Activated T-cell treated with anti-CD3 and anti-CD28 coated beads, Interleukin-2, amount 50 U/mL, for 4 hours (primary cell): ENCODE results near the gene WTIP. TPM values are rescaled to one million over a fixed set of nuclear protein-coding genes. Genes with fewer than 3 reads are reported as not detected.

Source experiments
- ATAC-seq, 2 donors: fragments of 200-7000 bp; cut with Tn5 transposase; one replicate each; pipeline ENCODE4 v1.10.0; 2021
- DNase-seq: peaks from one replicate; pipeline ENCODE4 v3.0.0-alpha.2; 2020
- H3K27me3 Mint-ChIP-seq: one replicate; pipeline ENCODE4 v1.8.0; 2021; ENCODE audit warnings: low read depth, mixed read lengths
- H3K36me3 Mint-ChIP-seq: one replicate; pipeline ENCODE4 v1.8.0; 2022; ENCODE audit warnings: mixed read lengths; ENCODE audit not compliant: insufficient read depth
- H3K4me1 Mint-ChIP-seq: one replicate; pipeline ENCODE4 v1.8.0; 2021; ENCODE audit warnings: low read depth, mixed read lengths
- H3K4me3 Mint-ChIP-seq: one replicate; pipeline ENCODE4 v1.8.0; 2021; ENCODE audit warnings: mild to moderate bottlenecking, moderate library complexity, mixed read lengths
- H3K9me3 Mint-ChIP-seq: one replicate; pipeline ENCODE4 v1.8.0; 2021; ENCODE audit warnings: mixed read lengths
- total RNA-seq, 3 donors: library from RNA; stranded (reverse); gene quantifications; one replicate each; pipeline ENCODE4 v1.2.1, GENCODE V29; 2021

WTIP gene
- total RNA-seq, 3 donors from 2014 or later: 0.38 to 0.98 (median 0.63) TPM

GRCh38 chr19:34489175-34489574 is 7.6 kb downstream of the WTIP start:
- H3K27me3 Mint-ChIP-seq: peaks cover 26% of the 10 kb centered on the region
- no peaks in the 10 kb centered on the region for H3K9me3 Mint-ChIP-seq
- no peaks in the 10 kb centered on the region for H3K4me1 Mint-ChIP-seq
- DNase-seq (no peak), ATAC-seq (no peak)
- no peaks in the 10 kb centered on the region for H3K36me3 Mint-ChIP-seq
- no peak overlapping the region for H3K4me3 Mint-ChIP-seq

- no peak for ATAC-seq
- no peak overlapping the region for H3K4me3 Mint-ChIP-seq
- H3K4me1 Mint-ChIP-seq: no peaks in the 10 kb centered on the region
- no peaks in the 10 kb centered on the region for H3K9me3 Mint-ChIP-seq
- no peaks in the 10 kb centered on the region for H3K36me3 Mint-ChIP-seq
- H3K27me3 Mint-ChIP-seq: peaks cover 20% of the 10 kb centered on the region
- DNase-seq: no peak
Observed at GRCh38 chr19:34490141-34490766, 8.7 kb downstream of the WTIP start.

DNA sequence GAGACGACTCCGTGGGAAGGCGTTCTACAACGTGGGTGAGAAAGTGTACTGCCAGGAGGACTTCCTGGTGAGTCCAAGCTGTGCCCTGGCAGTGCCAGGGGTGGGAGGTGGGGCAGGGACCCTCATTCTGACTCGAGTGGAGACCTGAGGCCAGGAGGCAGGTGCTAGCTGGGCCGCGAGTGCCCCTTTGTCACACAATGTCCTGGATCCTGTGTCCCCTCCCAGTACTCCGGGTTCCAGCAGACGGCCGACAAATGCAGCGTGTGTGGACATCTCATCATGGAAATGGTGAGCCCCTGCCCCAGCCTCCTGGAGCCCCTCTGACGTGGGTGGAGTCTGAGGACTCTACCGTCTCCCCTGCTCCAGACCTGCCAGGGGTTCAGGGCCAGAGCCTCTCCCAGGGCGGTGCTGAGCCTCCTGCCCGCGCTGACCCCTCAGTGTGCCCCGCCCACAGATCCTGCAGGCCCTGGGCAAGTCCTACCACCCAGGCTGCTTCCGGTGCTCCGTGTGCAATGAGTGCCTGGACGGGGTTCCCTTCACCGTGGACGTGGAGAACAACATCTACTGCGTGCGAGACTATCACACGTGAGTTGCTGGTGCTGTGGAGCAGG is 11.6 kb downstream of the WTIP start:
- Mint-ChIP-seq H3K36me3 (no peaks in the 10 kb centered on the region), H3K9me3 (no peaks in the 10 kb centered on the region), H3K4me1 (no peaks in the 10 kb centered on the region), H3K27me3 (peaks cover 4% of the 10 kb centered on the region), H3K4me3 (no peak overlapping the region)
- no peak for DNase-seq
- ATAC-seq: no peak

GRCh38 chr19:34493649-34494044 is 12.1 kb downstream of the WTIP start:
- Mint-ChIP-seq H3K4me1 (no peaks in the 10 kb centered on the region), H3K36me3 (no peaks in the 10 kb centered on the region), H3K27me3 (peaks cover 7% of the 10 kb centered on the region), H3K9me3 (no peaks in the 10 kb centered on the region), H3K4me3 (no peak overlapping the region)
- ATAC-seq (no peak), DNase-seq (no peak)

DNA sequence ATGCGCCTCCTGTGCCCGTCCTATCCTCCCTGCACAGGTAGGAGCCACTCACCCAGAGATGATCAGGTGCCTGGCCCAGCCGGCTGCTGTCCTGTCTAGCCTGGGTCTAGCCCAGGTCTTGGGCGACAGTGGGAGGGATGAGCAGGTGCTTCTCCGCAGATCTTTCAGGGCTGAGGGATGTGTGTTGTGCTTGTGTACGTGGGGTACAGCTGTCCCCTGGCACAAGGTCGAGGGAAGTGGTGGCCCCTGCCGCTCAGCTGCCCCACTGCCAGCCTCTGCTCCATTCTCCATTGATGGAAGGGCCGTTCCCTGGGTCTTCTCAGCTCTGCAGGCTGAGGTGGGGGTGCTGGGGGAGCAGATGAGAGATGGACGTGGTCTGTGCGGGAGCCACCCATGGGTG is 13.0 kb downstream of the WTIP start:
- no peak for DNase-seq
- no peak for ATAC-seq
- no peaks in the 10 kb centered on the region for H3K4me1 Mint-ChIP-seq
- H3K4me3 Mint-ChIP-seq: no peak overlapping the region
- H3K27me3 Mint-ChIP-seq: peaks cover 5% of the 10 kb centered on the region
- H3K36me3 Mint-ChIP-seq: no peaks in the 10 kb centered on the region
- no peaks in the 10 kb centered on the region for H3K9me3 Mint-ChIP-seq

DNA sequence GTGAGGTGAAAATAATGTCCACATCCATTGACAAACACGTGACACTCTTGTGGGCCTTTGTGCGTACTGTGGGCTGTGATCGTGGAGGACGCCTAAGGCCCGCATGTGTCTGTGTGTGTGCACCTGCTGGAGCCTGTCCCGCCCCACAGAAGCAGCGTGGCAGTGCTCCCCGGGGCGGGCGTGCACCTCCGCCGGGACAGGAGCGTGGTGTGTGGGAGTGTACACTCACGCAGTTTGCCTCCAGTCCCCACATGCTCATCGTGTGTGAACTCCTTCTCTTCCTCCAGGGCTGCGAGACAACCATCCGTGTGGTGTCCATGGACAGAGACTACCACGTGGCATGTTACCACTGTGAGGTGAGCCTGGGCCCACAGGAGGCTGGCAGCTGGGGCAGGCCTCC is 13.9 kb downstream of the WTIP start:
- Mint-ChIP-seq H3K4me3 (no peak overlapping the region), H3K36me3 (no peaks in the 10 kb centered on the region), H3K4me1 (peaks cover 4% of the 10 kb centered on the region), H3K27me3 (peaks cover 9% of the 10 kb centered on the region), H3K9me3 (no peaks in the 10 kb centered on the region)
- no peak for ATAC-seq
- no peak for DNase-seq

- no peaks in the 10 kb centered on the region for H3K9me3 Mint-ChIP-seq
- no peaks in the 10 kb centered on the region for H3K36me3 Mint-ChIP-seq
- peaks cover 10% of the 10 kb centered on the region for H3K4me1 Mint-ChIP-seq
- H3K27me3 Mint-ChIP-seq: peaks cover 10% of the 10 kb centered on the region
- no peak for ATAC-seq
- DNase-seq: no peak
- no peak overlapping the region for H3K4me3 Mint-ChIP-seq
Observed at GRCh38 chr19:34497112-34497805, 15.7 kb downstream of the WTIP start.

GRCh38 chr19:34499155-34499834 is 17.7 kb downstream of the WTIP start:
- Mint-ChIP-seq H3K4me1 (peaks cover 10% of the 10 kb centered on the region), H3K4me3 (no peak overlapping the region), H3K9me3 (no peaks in the 10 kb centered on the region), H3K27me3 (peaks cover 21% of the 10 kb centered on the region), H3K36me3 (no peaks in the 10 kb centered on the region)
- ATAC-seq: no peak
- DNase-seq: no peak

DNA sequence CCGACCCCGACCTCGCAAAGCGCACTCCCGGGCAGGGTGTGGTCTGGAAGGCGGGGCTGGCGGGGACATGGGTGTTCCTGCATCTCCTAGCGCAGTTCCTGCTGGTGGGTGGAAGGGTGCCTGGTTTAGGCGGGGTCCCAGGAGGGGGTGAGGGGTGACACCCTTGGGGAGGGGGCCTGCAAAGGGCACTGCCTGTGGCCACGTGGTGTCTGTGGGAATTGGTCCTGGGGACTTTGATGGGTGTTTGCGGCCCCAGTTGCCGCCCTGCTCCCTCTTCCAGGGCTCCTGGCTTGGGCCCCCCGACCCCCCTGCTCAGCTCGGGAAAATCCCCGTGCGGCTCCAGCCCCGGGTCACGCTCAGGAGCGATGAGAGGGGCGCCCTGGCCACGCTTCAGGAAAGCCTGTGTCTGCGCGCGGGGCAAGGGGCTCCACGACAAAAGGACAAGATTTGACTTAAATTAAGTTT is 19.1 kb downstream of the WTIP start:
- H3K36me3 Mint-ChIP-seq: no peaks in the 10 kb centered on the region
- H3K4me3 Mint-ChIP-seq: no peak overlapping the region
- ATAC-seq (peak in 1 of 2 donors; percentile 24), DNase-seq (no peak)
- H3K4me1 Mint-ChIP-seq: peaks cover 10% of the 10 kb centered on the region
- H3K27me3 Mint-ChIP-seq: peaks cover 21% of the 10 kb centered on the region
- H3K9me3 Mint-ChIP-seq: no peaks in the 10 kb centered on the region

- Mint-ChIP-seq H3K4me3 (no peak overlapping the region), H3K36me3 (no peaks in the 10 kb centered on the region), H3K4me1 (peaks cover 10% of the 10 kb centered on the region), H3K27me3 (peaks cover 21% of the 10 kb centered on the region), H3K9me3 (no peaks in the 10 kb centered on the region)
- DNase-seq: peak; percentile 82
- peak; percentile 88 to 91 for ATAC-seq
Observed at GRCh38 chr19:34501339-34502320, 20.1 kb downstream of the WTIP start.

DNA sequence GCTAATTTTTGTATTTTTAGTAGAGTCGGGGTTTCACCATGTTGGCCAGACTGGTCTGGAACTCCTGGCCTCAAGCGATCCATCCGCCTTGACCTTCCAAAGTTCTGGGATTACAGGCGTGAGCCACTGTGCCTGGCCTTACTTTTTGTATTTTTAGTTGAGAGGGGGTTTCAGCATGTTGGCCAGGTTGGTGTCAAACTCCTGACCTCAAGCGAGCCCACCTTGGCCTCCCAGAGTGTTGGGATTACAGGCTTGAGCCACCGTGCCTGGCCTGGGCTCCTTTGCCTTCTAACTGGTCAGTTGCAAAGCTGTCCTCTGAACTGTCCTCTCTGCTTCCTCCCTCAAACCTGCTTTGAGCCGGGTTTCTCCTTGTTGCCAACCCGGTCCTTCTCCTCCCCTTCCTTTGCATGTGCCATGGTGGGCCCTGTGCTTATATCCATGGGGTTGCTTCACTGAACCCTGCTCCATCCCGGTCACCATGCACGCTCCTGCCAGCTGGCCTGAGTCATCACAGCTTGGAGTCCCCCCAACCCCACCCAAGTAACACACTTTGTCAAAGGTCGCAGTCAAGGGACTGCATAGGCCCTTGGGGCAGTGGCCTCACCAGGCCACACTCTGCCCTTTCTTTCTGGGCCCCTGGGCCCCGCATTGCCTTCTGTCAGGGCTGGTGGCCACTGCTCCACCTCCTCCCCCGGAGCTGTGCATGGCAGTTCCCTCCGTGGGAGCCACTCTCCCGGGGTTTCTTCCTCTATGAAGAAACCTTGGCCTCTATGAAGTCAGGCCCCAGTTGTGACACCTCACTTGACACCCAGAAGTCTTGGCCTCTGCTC is 21.2 kb downstream of the WTIP start:
- H3K36me3 Mint-ChIP-seq: no peaks in the 10 kb centered on the region
- H3K4me3 Mint-ChIP-seq: no peak overlapping the region
- peaks cover 10% of the 10 kb centered on the region for H3K4me1 Mint-ChIP-seq
- ATAC-seq: no peak
- no peaks in the 10 kb centered on the region for H3K9me3 Mint-ChIP-seq
- DNase-seq: no peak
- H3K27me3 Mint-ChIP-seq: peaks cover 20% of the 10 kb centered on the region

DNA sequence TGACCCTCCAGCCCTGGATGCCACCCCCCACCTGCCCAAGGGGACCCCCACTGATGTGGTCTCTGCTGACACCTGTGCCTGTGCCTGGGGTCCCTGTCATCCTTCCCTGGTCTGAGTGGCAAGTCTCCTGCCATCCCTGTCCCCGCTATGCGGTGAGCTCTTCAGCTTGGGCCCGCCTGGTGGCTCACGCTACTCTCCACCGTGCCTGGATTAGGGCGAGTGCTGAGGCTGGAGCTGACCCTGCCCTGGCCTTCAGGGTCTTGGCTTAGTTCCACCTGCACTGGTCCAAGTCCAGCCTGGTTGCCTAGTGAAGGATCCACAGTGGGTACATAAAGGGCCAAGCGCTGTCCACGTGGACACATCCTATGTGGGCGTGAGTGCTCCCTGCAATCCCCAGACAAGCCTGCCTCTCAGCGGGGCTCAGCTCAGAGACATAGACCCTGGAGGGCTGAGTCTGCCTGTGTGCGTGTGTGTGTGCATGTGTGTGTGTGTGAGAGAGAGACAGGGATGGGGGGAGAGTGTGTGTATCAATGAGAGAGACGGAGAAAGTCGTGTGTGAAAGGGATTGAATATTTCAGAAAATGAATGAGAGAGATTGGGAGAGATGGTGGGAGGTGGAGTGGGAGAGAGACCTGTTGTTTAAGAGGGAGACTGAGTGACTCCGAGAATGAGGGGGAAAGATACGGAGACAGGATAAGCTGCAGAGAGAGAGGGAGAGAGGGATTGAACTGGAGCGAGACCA is 22.1 kb downstream of the WTIP start:
- Mint-ChIP-seq H3K9me3 (no peaks in the 10 kb centered on the region), H3K27me3 (peaks cover 19% of the 10 kb centered on the region), H3K4me3 (no peak overlapping the region), H3K4me1 (peaks cover 10% of the 10 kb centered on the region), H3K36me3 (no peaks in the 10 kb centered on the region)
- DNase-seq (no peak), ATAC-seq (no peak)
